Omental fat pad (tissue), 4 donors: ENCODE measurements around the gene NLRP10. TPM values are rescaled to one million over a fixed set of nuclear protein-coding genes. Genes with fewer than 3 reads are reported as not detected.

ENCODE experiments used
- small RNA-seq: library from RNA; depleted of rRNA; stranded (forward); fragments of <200 nt; gene quantifications from one replicate; pipeline ENCODE3, GENCODE V24; 2016
- total RNA-seq, 4 donors: library from RNA; depleted of rRNA; stranded (reverse); fragments of >200 nt; gene quantifications; one replicate each; pipeline ENCODE4 v1.1.0, GENCODE V29; 2016

NLRP10 gene
- total RNA-seq, 4 donors from 2014 or later, result not detected

Small RNA genes lying within 50 kb of the gene (small RNA-seq; reads per million reads assigned to genes)
- not detected for gene COX6CP5

Other genes with a start within 250 kb of the NLRP10 start
- gene OR5P2, start 168.5 kb downstream of the NLRP10 start, total RNA-seq, result under 1 TPM in 1 of 4 donors, not detected in 3; 0.84 TPM
- gene OR5P3, start 134.6 kb downstream of the NLRP10 start, total RNA-seq, result 1 to 10 TPM in 1 of 4 donors, not detected in 3; 1.3 TPM
- not detected for gene OR10A6, start 34.2 kb downstream of the NLRP10 start, total RNA-seq
- gene OR10A3, start 23.7 kb downstream of the NLRP10 start, total RNA-seq, result not detected
- 100 to 1,000 TPM; 140 to 157 (median 154) TPM for gene EIF3F, start 21.9 kb upstream of the NLRP10 start, total RNA-seq
- gene TUB, start 115.8 kb upstream of the NLRP10 start, total RNA-seq, result 10 to 100 TPM in 3 of 4 donors, 1 to 10 TPM in 1; 8.9 to 24.4 (median 12.6) TPM
- 10 to 100 TPM in 2 of 4 donors, 1 to 10 TPM in 2; 3.6 to 12.0 (median 8.2) TPM for gene RIC3, start 203.6 kb upstream of the NLRP10 start, total RNA-seq